KOPT-K1 (cell line): ENCODE measurements around the gene CACNA1B.
"Not testable (repeated sequence)": the region's sequence is repeated elsewhere in the genome, so short reads cannot be mapped to it uniquely, and the experiment has no call there.

Experiments
- H3K27ac ChIP-seq: fragments of 200-600 bp; sonication (generic); 2 replicates; pipeline ENCODE4 v1.5.1; 2016; ENCODE audit warnings: antibody characterized with exemption, mild to moderate bottlenecking, low read depth, low read length; ENCODE audit not compliant: poor library complexity, severe bottlenecking
- H3K36me3 ChIP-seq: fragments of 200-600 bp; sonication (generic); 2 replicates; pipeline ENCODE4 v1.5.1; 2017; ENCODE audit warnings: antibody characterized with exemption, mild to moderate bottlenecking, low read length, moderate library complexity; ENCODE audit not compliant: insufficient read depth
- H3K9me3 ChIP-seq: fragments of 200-600 bp; sonication (generic); 2 replicates; pipeline ENCODE4 v1.5.1; 2017; ENCODE audit warnings: antibody characterized with exemption, low read length, mild to moderate bottlenecking; ENCODE audit not compliant: insufficient read depth, poor library complexity, severe bottlenecking

CACNA1B gene

GRCh38 chr9:138009016-138009802 lies 131.6 kb downstream of the CACNA1B start:
- Histone ChIP-seq H3K27ac (no peak overlapping the region), H3K9me3 (no peaks in the 10 kb centered on the region), H3K36me3 (no peaks in the 10 kb centered on the region)

- Histone ChIP-seq H3K9me3 (no peaks in the 10 kb centered on the region), H3K36me3 (no peaks in the 10 kb centered on the region), H3K27ac (no peak overlapping the region)
These were observed 132.5 kb downstream of the CACNA1B start for GRCh38 chr9:138009803-138010690.

- H3K27ac ChIP-seq = no peak overlapping the region
- no peaks in the 10 kb centered on the region for H3K9me3 ChIP-seq
- no peaks in the 10 kb centered on the region for H3K36me3 ChIP-seq
These were observed 133.3 kb downstream of the CACNA1B start for GRCh38 chr9:138010861-138011260.

- no peaks in the 10 kb centered on the region for H3K36me3 ChIP-seq
- H3K9me3 ChIP-seq = no peaks in the 10 kb centered on the region
- H3K27ac ChIP-seq = no peak overlapping the region
These were observed 134.4 kb downstream of the CACNA1B start for GRCh38 chr9:138011951-138012500.

- H3K9me3 ChIP-seq = no peaks in the 10 kb centered on the region
- H3K27ac ChIP-seq = no peak overlapping the region
- no peaks in the 10 kb centered on the region for H3K36me3 ChIP-seq
These were observed 135.7 kb downstream of the CACNA1B start for GRCh38 chr9:138013273-138013672.

GRCh38 chr9:138013836-138014562 lies 136.4 kb downstream of the CACNA1B start:
- no peak overlapping the region for H3K27ac ChIP-seq
- H3K9me3 ChIP-seq = no peaks in the 10 kb centered on the region
- H3K36me3 ChIP-seq = no peaks in the 10 kb centered on the region

- Histone ChIP-seq H3K27ac (no peak overlapping the region), H3K36me3 (no peaks in the 10 kb centered on the region), H3K9me3 (no peaks in the 10 kb centered on the region)
These were observed 137.0 kb downstream of the CACNA1B start for GRCh38 chr9:138014563-138014945.

GRCh38 chr9:138015021-138015829 lies 137.6 kb downstream of the CACNA1B start:
- H3K27ac ChIP-seq = no peak overlapping the region
- H3K36me3 ChIP-seq = no peaks in the 10 kb centered on the region
- H3K9me3 ChIP-seq = no peaks in the 10 kb centered on the region

GRCh38 chr9:138016406-138017187 lies 139.0 kb downstream of the CACNA1B start:
- Histone ChIP-seq H3K36me3 (no peaks in the 10 kb centered on the region), H3K27ac (no peak overlapping the region), H3K9me3 (no peaks in the 10 kb centered on the region)

- H3K27ac ChIP-seq = no peak overlapping the region
- no peaks in the 10 kb centered on the region for H3K36me3 ChIP-seq
- no peaks in the 10 kb centered on the region for H3K9me3 ChIP-seq
These were observed 139.6 kb downstream of the CACNA1B start for GRCh38 chr9:138017200-138017599.

- H3K36me3 ChIP-seq, H3K27ac ChIP-seq, H3K9me3 ChIP-seq: not testable (repeated sequence)
These were observed 141.9 kb downstream of the CACNA1B start for GRCh38 chr9:138019514-138019913.

- Histone ChIP-seq H3K36me3 (no peaks in the 10 kb centered on the region), H3K27ac (no peak overlapping the region)
These were observed 142.7 kb downstream of the CACNA1B start for GRCh38 chr9:138020120-138020794.

GRCh38 chr9:138020795-138021182 lies 143.2 kb downstream of the CACNA1B start:
- Histone ChIP-seq H3K27ac (no peak overlapping the region), H3K9me3 (no peaks in the 10 kb centered on the region), H3K36me3 (no peaks in the 10 kb centered on the region)

More at GRCh38 chr9:138020120-138020794, 142.7 kb downstream of the CACNA1B start:
- H3K9me3 ChIP-seq = no peaks in the 10 kb centered on the region
